ENCODE measurements around the gene MRPL23.
A peak's percentile ranks its signal among the peaks of the same experiment; 100 is the strongest.

The MRPL23 gene

GRCh38 chr11:1917523-1918435 is 29.4 kb upstream of the MRPL23 start:
- no peaks in the 10 kb centered on the region for H3K9me3 ChIP-seq (ENCODE audit: severe bottlenecking)
- no peak for TF ChIP-seq CTCF (IDR thresholded peaks at IDR 0.05; ENCODE audit: poor library complexity, severe bottlenecking)
- H3K27me3 ChIP-seq (ENCODE audit: insufficient read depth, poor library complexity, severe bottlenecking), result no peaks in the 10 kb centered on the region
- H3K27ac ChIP-seq (ENCODE audit: poor library complexity, severe bottlenecking), result no peak overlapping the region
- no peak overlapping the region for H3K4me3 ChIP-seq (ENCODE audit: severe bottlenecking)
- H3K4me1 ChIP-seq (ENCODE audit: insufficient read depth, poor library complexity, severe bottlenecking), result no peaks in the 10 kb centered on the region
- H3K36me3 ChIP-seq (ENCODE audit: low read depth), result no peaks in the 10 kb centered on the region
- no peak for DNase-seq (ENCODE audit: low spot score)
- ATAC-seq (ENCODE audit: low read depth), result no peak

- Histone ChIP-seq H3K4me3 (ENCODE audit: severe bottlenecking) (no peak overlapping the region), H3K36me3 (ENCODE audit: low read depth) (no peaks in the 10 kb centered on the region), H3K27ac (ENCODE audit: poor library complexity, severe bottlenecking) (no peak overlapping the region), H3K27me3 (ENCODE audit: insufficient read depth, poor library complexity, severe bottlenecking) (no peaks in the 10 kb centered on the region), H3K4me1 (ENCODE audit: insufficient read depth, poor library complexity, severe bottlenecking) (no peaks in the 10 kb centered on the region), H3K9me3 (ENCODE audit: severe bottlenecking) (no peaks in the 10 kb centered on the region)
- DNase-seq (ENCODE audit: low spot score) (no peak), ATAC-seq (ENCODE audit: low read depth) (peak; percentile 47; the same call in 2 of the 3 replicates)
- peak; percentile 34 for TF ChIP-seq CTCF (IDR thresholded peaks at IDR 0.05; ENCODE audit: poor library complexity, severe bottlenecking)
Observed at GRCh38 chr11:1918436-1919315, 28.5 kb upstream of the MRPL23 start.

GRCh38 chr11:1919391-1920127 is 27.6 kb upstream of the MRPL23 start, which contains the start of gene TNNT3:
Gene TNNT3, plus strand, starts transcription at chr11:1919703. Its CDS starts 3,172 bp downstream, at chr11:1922875.
- H3K27me3 ChIP-seq (ENCODE audit: insufficient read depth, poor library complexity, severe bottlenecking), result no peaks in the 10 kb centered on the region
- peak; percentile 51 for DNase-seq (ENCODE audit: low spot score)
- peaks cover 3% of the 10 kb centered on the region for H3K4me1 ChIP-seq (ENCODE audit: insufficient read depth, poor library complexity, severe bottlenecking)
- H3K36me3 ChIP-seq (ENCODE audit: low read depth), result no peaks in the 10 kb centered on the region
- no peaks in the 10 kb centered on the region for H3K9me3 ChIP-seq (ENCODE audit: severe bottlenecking)
- H3K4me3 ChIP-seq (ENCODE audit: severe bottlenecking), result no peak within 1 kb of the TSS
- no peak for TF ChIP-seq CTCF (IDR thresholded peaks at IDR 0.05; ENCODE audit: poor library complexity, severe bottlenecking)
- ATAC-seq (ENCODE audit: low read depth), result no peak
- H3K27ac ChIP-seq (ENCODE audit: poor library complexity, severe bottlenecking), result no peak within 1 kb of the TSS

- H3K27me3 ChIP-seq (ENCODE audit: insufficient read depth, poor library complexity, severe bottlenecking), result no peaks in the 10 kb centered on the region
- no peak overlapping the region for H3K4me3 ChIP-seq (ENCODE audit: severe bottlenecking)
- H3K27ac ChIP-seq (ENCODE audit: poor library complexity, severe bottlenecking), result no peak overlapping the region
- peaks cover 3% of the 10 kb centered on the region for H3K4me1 ChIP-seq (ENCODE audit: insufficient read depth, poor library complexity, severe bottlenecking)
- no peak for ATAC-seq (ENCODE audit: low read depth)
- no peaks in the 10 kb centered on the region for H3K36me3 ChIP-seq (ENCODE audit: low read depth)
- no peak for TF ChIP-seq CTCF (IDR thresholded peaks at IDR 0.05; ENCODE audit: poor library complexity, severe bottlenecking)
- H3K9me3 ChIP-seq (ENCODE audit: severe bottlenecking), result no peaks in the 10 kb centered on the region
- DNase-seq (ENCODE audit: low spot score), result peak; percentile 34
Observed at GRCh38 chr11:1920128-1920908, 26.8 kb upstream of the MRPL23 start.
